Neural cell (in vitro differentiated cells): ENCODE results near the gene IL17A. TPM values are rescaled to one million over a fixed set of nuclear protein-coding genes. Genes with fewer than 3 reads are reported as not detected.

Experiments used
- H2AFZ ChIP-seq: fragments of 200-600, 300-800 bp; sonication (generic), shearing (Covaris generic); 2 replicates; pipeline ENCODE4 v1.6.0; 2014; ENCODE audit warnings: low read depth, mild to moderate bottlenecking, antibody characterized with exemption, low read length, moderate library complexity
- H3F3A ChIP-seq: fragments of 200-600 bp; shearing (Covaris generic); 2 replicates; pipeline ENCODE4 v1.6.1; 2016; ENCODE audit warnings: mild to moderate bottlenecking, moderate library complexity, mixed read lengths, antibody characterized with exemption, low read length; ENCODE audit not compliant: insufficient read depth, poor library complexity, severe bottlenecking
- H3K27ac ChIP-seq: fragments of 200-600, 300-800 bp; sonication (generic), shearing (Covaris generic); 2 replicates; pipeline ENCODE4 v1.5.1; 2014; ENCODE audit warnings: mild to moderate bottlenecking, low read length, moderate library complexity
- H3K27me3 ChIP-seq: fragments of 300-800, 200-600 bp; sonication (generic), shearing (Covaris generic); 2 replicates; pipeline ENCODE4 v1.6.0; 2014; ENCODE audit warnings: mild to moderate bottlenecking, low read depth, low read length, moderate library complexity; ENCODE audit not compliant: insufficient read depth
- H3K36me3 ChIP-seq: fragments of 300-800, 200-600 bp; sonication (generic), shearing (Covaris generic); 2 replicates; pipeline ENCODE4 v1.5.1; 2014; ENCODE audit warnings: mild to moderate bottlenecking, antibody characterized with exemption, low read length, moderate library complexity; ENCODE audit not compliant: insufficient read depth
- H3K4me2 ChIP-seq: fragments of 300-800, 200-600 bp; sonication (generic), shearing (Covaris generic); 2 replicates; pipeline ENCODE4 v1.6.0; 2014; ENCODE audit warnings: mild to moderate bottlenecking, low read length
- H3K4me3 ChIP-seq: fragments of 300-800, 200-600 bp; sonication (generic), shearing (Covaris generic); 2 replicates; pipeline ENCODE4 v1.5.1; 2014; ENCODE audit warnings: mild to moderate bottlenecking, low read length, moderate library complexity
- H3K79me2 ChIP-seq: fragments of 200-600 bp; shearing (Covaris generic); replicated peaks from 2 replicates; pipeline ENCODE4 v1.6.0; 2014; ENCODE audit warnings: mild to moderate bottlenecking, low read length, moderate library complexity; ENCODE audit not compliant: insufficient read depth
- H3K9ac ChIP-seq: fragments of 300-800, 200-600 bp; sonication (generic), shearing (Covaris generic); 2 replicates; pipeline ENCODE4 v1.6.1; 2016; ENCODE audit warnings: mild to moderate bottlenecking, low read length, mixed read lengths
- H3K9me2 ChIP-seq: fragments of 200-600 bp; shearing (Covaris generic); 2 replicates; pipeline ENCODE4 v1.6.1; 2016; ENCODE audit warnings: mild to moderate bottlenecking, low read length, mixed read lengths; ENCODE audit not compliant: insufficient read depth
- H3K9me3 ChIP-seq: fragments of 200-600, 300-800 bp; sonication (generic), shearing (Covaris generic); 2 replicates; pipeline ENCODE4 v1.6.1; 2016; ENCODE audit warnings: mild to moderate bottlenecking, mixed run types, low read length, moderate library complexity, mixed read lengths
- H4K20me1 ChIP-seq: fragments of 200-600 bp; shearing (Covaris generic); 2 replicates; pipeline ENCODE4 v1.6.1; 2016; ENCODE audit warnings: mild to moderate bottlenecking, mixed run types; ENCODE audit not compliant: insufficient read depth
- CTCF ChIP-seq: fragments of 450-650 bp; IDR thresholded peaks from 2 replicates; pipeline ENCODE4 v1.5.1; 2014; ENCODE audit warnings: antibody characterized with exemption, mild to moderate bottlenecking, moderate library complexity; ENCODE audit not compliant: poor library complexity, severe bottlenecking
- EP300 ChIP-seq: fragments of 450-650 bp; conservative IDR thresholded peaks from 2 replicates; pipeline ENCODE4 v1.6.1; 2014; ENCODE audit warnings: antibody characterized with exemption, mild to moderate bottlenecking, moderate library complexity; ENCODE audit not compliant: poor library complexity, severe bottlenecking
- EZH2 ChIP-seq: fragments of 200-600, 300-800 bp; shearing (Covaris generic), sonication (generic); IDR thresholded peaks from 2 replicates; pipeline ENCODE4 v1.6.1; 2014; ENCODE audit warnings: antibody characterized with exemption, low read length, borderline replicate concordance, mild to moderate bottlenecking; ENCODE audit not compliant: insufficient read depth, poor library complexity, severe bottlenecking
- MXI1 ChIP-seq: fragments of 450-650 bp; conservative IDR thresholded peaks from 2 replicates; pipeline ENCODE4 v1.6.1; 2014; ENCODE audit warnings: antibody characterized with exemption, mild to moderate bottlenecking; ENCODE audit not compliant: poor library complexity, severe bottlenecking
- POLR2AphosphoS5 ChIP-seq: IDR thresholded peaks from 2 replicates; pipeline ENCODE4 v1.6.1; 2012
- RAD21 ChIP-seq: fragments of 450-650 bp; conservative IDR thresholded peaks from 2 replicates; pipeline ENCODE4 v1.6.1; 2014; ENCODE audit warnings: antibody characterized with exemption, mild to moderate bottlenecking, moderate library complexity
- REST ChIP-seq: IDR thresholded peaks from 2 replicates; pipeline ENCODE4 v1.6.1; 2012; ENCODE audit warnings: borderline replicate concordance
- SMC3 ChIP-seq: fragments of 450-650 bp; conservative IDR thresholded peaks from 2 replicates; pipeline ENCODE4 v1.6.1; 2014; ENCODE audit warnings: antibody characterized with exemption, mild to moderate bottlenecking, moderate library complexity; ENCODE audit not compliant: poor library complexity
- TAF1 ChIP-seq: IDR thresholded peaks from 2 replicates; pipeline ENCODE4 v1.6.1; 2012; ENCODE audit warnings: low read depth
- polyA plus RNA-seq: library from polyadenylated mRNA; depleted of rRNA; stranded (reverse); fragments of >200 nt; gene quantifications from 2 replicates; pipeline ENCODE4 v1.2.3, GENCODE V29; 2014

IL17A gene
- polyA plus RNA-seq, 1 donor from 2014 or later: not detected

GRCh38 chr6:52207066-52207465 lies 20.9 kb downstream of the IL17A start:
- TF ChIP-seq REST: no peak
- no peak for TF ChIP-seq SMC3
- TF ChIP-seq CTCF: no peak
- no peak for TF ChIP-seq EP300
- TF ChIP-seq TAF1: no peak
- no peak for TF ChIP-seq MXI1
- no peak for TF ChIP-seq RAD21
- no peak for TF ChIP-seq EZH2
- TF ChIP-seq POLR2AphosphoS5: no peak
- no peaks in the 10 kb centered on the region for H4K20me1 ChIP-seq
- H3K4me3 ChIP-seq: no peak overlapping the region
- no peaks in the 10 kb centered on the region for H3K9me2 ChIP-seq
- no peaks in the 10 kb centered on the region for H3K79me2 ChIP-seq
- H3K27ac ChIP-seq: no peak overlapping the region
- H3K4me2 ChIP-seq: no peak overlapping the region
- no peaks in the 10 kb centered on the region for H3K27me3 ChIP-seq
- H3K9ac ChIP-seq: no peak overlapping the region
- no peaks in the 10 kb centered on the region for H3F3A ChIP-seq
- H3K9me3 ChIP-seq: no peaks in the 10 kb centered on the region
- no peak overlapping the region for H2AFZ ChIP-seq
- no peaks in the 10 kb centered on the region for H3K36me3 ChIP-seq

GRCh38 chr6:52208612-52209011 lies 22.4 kb downstream of the IL17A start:
- Histone ChIP-seq H3K36me3 (no peaks in the 10 kb centered on the region), H3K9ac (no peak overlapping the region), H3K9me2 (no peaks in the 10 kb centered on the region), H2AFZ (no peak overlapping the region), H3K9me3 (no peaks in the 10 kb centered on the region), H3K4me2 (no peak overlapping the region), H4K20me1 (no peaks in the 10 kb centered on the region), H3F3A (no peaks in the 10 kb centered on the region), H3K27ac (no peak overlapping the region), H3K79me2 (no peaks in the 10 kb centered on the region), H3K4me3 (no peak overlapping the region), H3K27me3 (no peaks in the 10 kb centered on the region)
- no peak for TF ChIP-seq POLR2AphosphoS5
- no peak for TF ChIP-seq REST
